GM18870 (cell line): ENCODE results near the gene TMEM132C.

Experiments
- ATAC-seq: cut with Tn5 transposase; IDR thresholded peaks from one replicate; pipeline ENCODE4 v1.9.1; 2021; ENCODE audit warnings: moderate library complexity; ENCODE audit not compliant: unreplicated experiment

Gene TMEM132C

GRCh38 chr12:128286970-128287369, 20.0 kb downstream of the TMEM132C start:
- no peak for ATAC-seq

GRCh38 chr12:128288357-128288756, 21.4 kb downstream of the TMEM132C start:
- ATAC-seq, result no peak

- no peak for ATAC-seq
Observed at GRCh38 chr12:128288896-128289295, 21.9 kb downstream of the TMEM132C start.

DNA sequence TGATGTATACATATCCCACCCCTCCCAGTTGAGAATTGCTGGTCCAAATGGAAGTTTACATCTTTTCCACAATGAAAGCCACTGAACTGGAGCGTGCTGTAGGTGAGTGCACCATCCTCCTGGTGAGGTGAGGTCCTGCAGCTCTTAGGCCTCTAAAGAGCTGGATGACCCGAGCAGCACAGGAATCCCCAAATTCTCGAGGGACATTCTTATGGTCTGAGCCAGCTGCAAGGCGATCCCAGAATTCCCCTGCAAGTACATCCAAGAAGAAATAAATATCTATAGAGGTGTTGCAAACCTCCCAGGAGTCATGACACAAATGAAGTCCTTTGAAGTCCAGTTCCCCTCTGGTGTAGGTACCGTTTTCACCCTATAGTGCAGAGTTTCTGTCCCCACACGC, 24.0 kb downstream of the TMEM132C start:
- ATAC-seq, result no peak

DNA sequence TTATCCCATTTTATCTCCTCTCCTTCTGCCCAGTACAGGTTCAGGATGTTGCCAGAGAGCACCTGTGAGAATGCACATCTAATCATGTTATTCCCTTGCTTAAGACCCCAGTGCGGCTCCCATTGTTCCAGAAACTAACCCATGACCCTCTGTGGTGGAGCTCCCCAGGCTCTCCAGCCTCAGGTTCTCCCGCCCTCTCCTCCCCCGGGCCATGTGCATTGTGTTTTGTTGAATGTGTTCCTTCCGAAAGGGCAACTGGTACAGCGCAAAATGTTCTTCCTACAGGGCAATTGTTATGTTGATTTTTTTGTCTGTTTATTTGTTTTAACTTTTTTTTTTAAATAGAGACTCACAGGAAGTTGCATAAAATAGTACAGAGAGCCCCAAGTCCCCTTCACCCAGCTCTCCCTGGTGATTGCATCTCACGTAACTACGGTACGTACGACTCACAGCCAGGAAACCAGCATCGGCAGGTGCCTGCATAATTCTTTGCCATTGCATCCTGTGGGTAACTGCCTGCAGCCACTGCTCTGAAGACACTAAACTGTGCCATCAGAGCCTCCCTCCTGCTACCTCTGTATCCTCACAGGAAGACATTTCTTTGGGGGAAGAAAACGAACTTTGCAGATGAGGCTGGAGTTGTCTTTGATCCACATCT, 31.2 kb downstream of the TMEM132C start:
- ATAC-seq, result no peak

DNA sequence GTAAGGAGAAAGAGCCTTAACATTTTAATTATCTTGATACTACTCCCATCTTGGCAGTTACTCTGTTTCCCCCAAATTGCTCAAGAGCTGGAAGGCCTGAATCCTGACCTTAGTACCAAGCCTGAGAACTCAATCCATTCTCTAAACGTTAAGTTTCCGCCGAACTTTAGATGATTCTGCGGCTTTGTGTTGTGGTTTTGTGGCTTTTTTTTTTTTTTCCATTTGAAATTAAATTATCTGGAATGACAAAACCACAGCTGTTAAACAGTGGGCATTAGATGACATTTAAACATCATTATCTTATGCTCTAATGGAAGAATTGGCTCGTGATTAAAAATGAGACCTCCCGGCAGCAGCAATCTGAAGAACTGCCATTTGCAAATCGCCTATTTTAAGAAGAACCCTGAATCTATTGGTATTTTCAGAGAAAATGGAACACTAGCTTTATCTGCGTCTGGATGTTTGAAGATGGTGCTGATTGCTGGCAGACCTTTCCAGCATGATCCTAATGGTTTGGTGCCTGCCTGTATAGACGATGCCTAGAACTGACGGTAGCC, 38.4 kb downstream of the TMEM132C start:
- no peak for ATAC-seq

DNA sequence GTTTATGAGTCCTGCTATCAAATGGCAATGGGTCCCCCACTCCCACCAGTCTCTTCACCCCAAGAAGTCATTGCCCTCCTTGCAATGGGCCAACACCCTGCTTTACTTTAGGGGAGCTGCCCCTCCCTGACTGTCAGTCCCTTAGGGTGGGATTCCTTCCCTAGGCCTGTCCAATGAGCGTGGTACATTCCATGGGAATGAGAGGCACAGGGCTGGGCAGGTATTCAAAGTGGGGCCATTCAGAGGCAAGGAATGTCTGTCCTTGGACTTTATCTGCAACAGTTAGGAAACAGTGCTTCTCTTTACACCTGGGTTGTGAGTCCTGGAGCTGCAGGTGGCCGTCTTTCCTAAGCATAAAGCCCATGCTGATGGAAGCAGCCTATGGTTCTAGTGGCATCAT, 40.8 kb downstream of the TMEM132C start:
- no peak for ATAC-seq

DNA sequence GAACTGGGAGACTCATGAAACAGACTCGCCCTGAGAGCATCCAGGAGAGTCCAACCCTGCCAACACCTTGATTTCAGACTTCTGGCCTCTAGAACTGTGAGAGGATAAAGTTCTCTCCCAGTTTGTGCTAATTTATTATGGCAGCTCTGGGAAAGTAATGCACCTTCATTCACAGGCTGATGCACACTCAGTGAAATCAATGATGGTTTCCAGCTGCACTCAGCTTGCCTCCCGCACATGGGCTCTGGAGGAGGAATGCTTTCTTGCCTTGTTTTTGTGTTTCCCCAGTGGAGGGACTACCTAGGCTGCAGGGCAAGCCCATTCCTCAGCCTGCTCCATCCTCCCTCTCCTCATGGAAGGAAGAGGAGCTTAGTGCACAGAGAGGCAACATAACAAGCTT, 45.7 kb downstream of the TMEM132C start:
- ATAC-seq, result no peak

GRCh38 chr12:128313931-128314330, 47.0 kb downstream of the TMEM132C start:
- no peak for ATAC-seq

DNA sequence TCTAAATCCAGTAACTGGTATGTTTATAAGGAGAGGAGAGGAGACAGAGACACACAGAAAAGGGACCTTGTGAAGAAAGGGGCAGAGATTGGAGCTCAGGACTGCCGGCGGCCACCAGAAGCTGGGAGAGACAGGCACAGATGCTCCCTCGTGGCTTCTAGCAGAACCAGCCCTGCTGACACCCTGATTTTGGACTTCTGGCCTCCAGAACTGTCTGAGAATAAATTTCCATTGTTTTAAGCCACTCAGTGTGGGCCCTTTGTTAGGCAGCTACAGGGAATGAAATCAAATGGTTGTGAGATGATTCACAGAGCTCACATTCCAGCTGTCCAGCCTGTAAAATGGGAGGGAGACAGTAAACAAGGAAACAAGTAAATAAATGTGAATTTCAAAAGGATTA, 47.6 kb downstream of the TMEM132C start:
- ATAC-seq, result no peak

- ATAC-seq, result no peak
Observed at GRCh38 chr12:128316078-128316477, 49.1 kb downstream of the TMEM132C start.

GRCh38 chr12:128316973-128317526, 50.1 kb downstream of the TMEM132C start:
- no peak for ATAC-seq

DNA sequence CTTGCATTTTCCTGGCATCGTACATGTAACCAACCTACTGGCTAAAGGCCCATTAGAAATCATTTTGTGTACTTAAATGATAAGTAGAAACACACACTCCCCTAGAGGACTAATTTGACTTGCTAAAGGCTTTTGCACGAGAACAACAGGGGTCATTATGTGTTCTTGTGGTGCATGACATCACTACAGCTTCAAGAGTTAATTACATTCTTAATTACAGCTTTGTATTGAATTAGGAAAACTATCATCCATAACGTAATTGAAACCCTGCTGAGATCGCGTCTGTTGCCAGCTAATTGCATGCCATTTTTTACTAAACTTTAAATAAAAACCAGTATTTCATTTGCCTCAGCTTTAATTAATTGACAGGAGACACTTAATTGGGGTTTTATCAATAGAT, 51.4 kb downstream of the TMEM132C start:
- ATAC-seq, result no peak

DNA sequence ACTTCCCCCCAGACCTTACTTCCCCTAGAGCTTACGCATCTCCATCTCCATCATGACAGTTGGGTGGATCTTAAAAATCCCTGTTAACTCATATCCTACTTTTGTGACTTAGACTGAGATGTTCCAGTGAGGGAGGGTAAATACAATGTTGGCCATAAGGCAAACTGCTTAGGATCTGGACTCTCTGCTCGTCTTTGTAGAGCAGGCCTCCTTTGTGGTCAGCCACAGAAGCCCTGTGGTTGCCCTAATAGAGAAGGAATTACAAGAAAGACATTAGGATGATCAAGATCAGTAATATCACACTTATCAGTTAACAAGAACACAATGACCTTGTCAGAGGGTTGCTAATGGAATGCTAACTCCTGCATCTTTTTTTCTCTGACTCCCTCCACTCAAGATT, 52.0 kb downstream of the TMEM132C start:
- no peak for ATAC-seq

DNA sequence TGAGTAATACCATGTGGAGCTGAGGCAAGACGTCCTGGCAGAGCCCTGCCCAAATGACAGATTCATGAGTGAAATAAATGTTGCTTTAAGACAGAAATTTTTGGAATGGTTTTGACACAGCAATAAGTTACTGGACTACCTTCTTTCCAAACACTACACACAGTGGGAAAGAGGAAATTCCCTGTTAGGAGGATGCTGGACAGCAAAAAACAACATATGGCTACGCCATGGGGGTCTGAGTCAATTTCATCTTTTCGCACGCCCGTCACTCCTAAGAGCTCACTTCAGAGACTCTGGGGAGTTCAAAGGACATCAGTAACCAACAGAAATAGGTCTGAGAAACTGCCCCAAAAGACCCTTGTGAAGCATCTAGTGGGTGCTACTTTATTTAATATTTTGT, 55.4 kb downstream of the TMEM132C start:
- ATAC-seq, result no peak

DNA sequence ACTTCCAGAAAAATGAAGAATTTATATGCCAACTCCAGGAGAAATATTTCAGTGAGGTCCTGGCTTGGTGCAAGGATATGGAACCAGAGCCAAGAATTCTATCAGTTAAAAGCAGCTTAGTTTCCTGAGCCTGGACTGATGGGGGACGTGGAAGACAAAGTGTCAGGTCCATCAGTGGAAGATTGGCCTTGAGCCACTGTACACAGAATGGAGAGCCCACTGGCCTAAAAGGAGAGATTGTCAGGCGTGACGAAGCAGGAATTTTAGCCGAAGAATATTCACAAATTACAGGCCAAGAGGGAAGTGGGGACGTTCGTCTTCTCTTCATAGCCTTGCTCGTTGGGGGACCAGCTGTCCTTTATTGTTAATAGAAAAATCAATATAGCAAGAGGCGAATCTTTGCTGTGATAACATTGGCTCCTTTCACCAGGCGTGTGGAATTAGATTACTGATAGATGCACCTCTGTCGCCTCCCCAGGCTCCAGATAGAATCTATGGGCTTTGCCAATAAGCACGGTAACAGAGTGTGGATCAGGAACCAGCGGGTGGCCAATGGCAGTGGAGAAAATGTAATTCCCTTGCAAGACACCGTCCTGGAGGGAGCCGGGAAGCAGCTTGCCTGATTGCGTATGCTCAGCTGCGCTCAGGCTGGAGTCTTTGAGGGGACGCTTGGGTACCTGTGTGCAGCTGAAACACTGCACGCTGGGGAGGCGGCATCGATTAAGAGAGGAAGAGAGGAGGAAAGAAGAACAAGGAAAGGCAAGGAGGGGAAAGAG, 56.4 kb downstream of the TMEM132C start:
- no peak for ATAC-seq

- ATAC-seq, result no peak
Observed at GRCh38 chr12:128325646-128326045, 58.7 kb downstream of the TMEM132C start.

- ATAC-seq, result no peak
Observed at GRCh38 chr12:128326406-128326805, 59.4 kb downstream of the TMEM132C start.

DNA sequence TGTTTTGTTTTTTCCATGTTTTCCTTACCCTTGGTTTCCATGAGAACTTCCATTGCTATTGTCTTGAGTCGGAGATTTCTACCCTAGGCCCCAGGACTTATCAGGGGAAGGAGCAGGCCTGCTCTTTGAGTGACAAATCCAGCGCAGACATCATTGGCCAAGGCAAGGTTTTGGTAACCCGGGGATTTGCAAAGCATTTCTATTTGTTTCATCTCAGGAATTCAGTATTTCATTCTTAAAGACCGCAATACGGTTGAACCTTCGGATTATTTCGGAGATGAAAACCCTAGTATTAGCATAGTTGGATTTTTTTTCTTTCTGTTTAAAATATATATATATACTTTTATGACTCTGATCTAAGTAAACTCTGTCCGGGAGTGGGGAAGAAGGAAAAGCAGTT, 62.0 kb downstream of the TMEM132C start:
- ATAC-seq, result no peak

DNA sequence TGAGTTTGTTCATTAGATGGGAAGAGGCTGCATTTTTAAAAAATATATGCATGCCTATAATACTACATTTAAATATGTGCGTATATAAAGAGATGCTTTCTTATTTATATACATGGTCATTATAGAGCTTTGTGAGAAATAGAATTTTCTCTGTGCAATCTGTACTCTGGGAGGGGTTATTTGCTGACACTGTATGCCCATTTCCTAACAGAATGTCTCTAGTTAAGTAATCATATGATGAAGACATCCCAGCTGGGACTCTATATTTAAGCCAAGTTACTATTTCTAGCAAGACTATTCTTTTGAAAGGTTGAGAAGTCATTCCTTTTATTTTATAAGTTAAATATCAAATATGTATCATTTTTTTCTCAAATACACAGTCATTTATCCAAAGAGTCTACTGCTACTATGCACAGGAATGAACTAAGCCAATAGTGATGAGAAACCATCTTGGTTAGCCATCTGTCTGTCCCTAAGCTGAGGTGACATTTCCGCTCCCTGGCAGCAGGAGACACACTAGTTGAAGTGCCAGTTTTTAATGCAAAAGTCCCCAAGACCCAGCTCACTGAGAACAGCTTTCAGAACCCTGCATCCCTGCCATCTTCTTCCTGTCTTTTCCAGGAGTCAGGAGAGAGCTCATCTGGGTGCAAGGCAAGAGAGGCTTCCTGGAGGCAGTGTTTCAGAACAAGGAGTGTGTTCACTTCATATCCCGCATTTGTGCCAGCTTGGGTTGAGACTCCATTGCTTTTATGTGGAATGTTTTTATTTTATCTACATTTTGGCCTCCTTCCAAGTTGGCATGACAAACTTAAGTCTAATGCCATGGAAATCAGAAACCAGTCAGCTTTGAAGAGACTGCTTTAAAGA, 69.5 kb downstream of the TMEM132C start:
- ATAC-seq, result no peak

DNA sequence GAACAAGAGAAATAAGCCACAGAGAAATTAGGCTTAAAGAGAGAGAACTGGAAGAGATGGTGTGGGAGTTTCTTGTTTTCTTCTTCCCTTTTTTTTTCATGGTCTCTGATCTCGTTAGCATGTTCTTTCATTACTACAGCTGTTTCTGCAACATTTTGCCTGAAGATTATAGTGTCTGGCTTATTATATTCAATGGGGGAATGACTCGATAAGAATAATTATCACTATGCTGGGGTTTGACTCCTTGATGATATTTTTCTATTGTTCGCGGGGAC, 70.0 kb downstream of the TMEM132C start:
- ATAC-seq, result no peak
